B cell (primary cell): ENCODE results near the gene PXK. TPM values are rescaled to one million over a fixed set of nuclear protein-coding genes. Genes with fewer than 3 reads are reported as not detected.
A peak's percentile ranks its signal among the peaks of the same experiment; 100 is the strongest.

Experiments used
- ATAC-seq: fragments of 200-7000 bp; cut with Tn5 transposase; one replicate; pipeline ENCODE4 v1.10.0; 2021; ENCODE audit warnings: low read depth, mild to moderate bottlenecking, moderate number of reproducible peaks, moderate library complexity
- CTCF ChIA-PET: fragments of 350-600 bp; sonication (Branson Sonifier 250); formaldehyde crosslinking; loops from one replicate; lab custom pipeline; 2021; ENCODE audit warnings: antibody characterized with exemption, inconsistent platforms; lab: Charles Lee
- POLR2A ChIA-PET: fragments of 350-600 bp; sonication (Branson Sonifier 250); formaldehyde crosslinking; loops from one replicate; lab custom pipeline; 2021; ENCODE audit warnings: antibody characterized with exemption; lab: Charles Lee
- DNase-seq: peaks from one replicate; pipeline ENCODE4 v3.0.0; 2013
- H2AFZ ChIP-seq: 2 replicates; pipeline ENCODE4 v1.6.1; 2012; ENCODE audit warnings: mild to moderate bottlenecking, low read depth, low read length; ENCODE audit not compliant: insufficient read depth, poor library complexity, severe bottlenecking
- H3K27ac ChIP-seq, 2 donors: 1 replicate in 1 of 2; 2 replicates in 1 of 2; pipeline ENCODE4 v1.5.1; 2012 to 2013; ENCODE audit warnings: low read length in 2 of 2, mild to moderate bottlenecking in 2 of 2, moderate library complexity in 1 of 2
- H3K27me3 ChIP-seq, 4 experiments: fragments of 200-600 bp in 1 of 4; sonication (generic) in 1 of 4; replicated peaks in 1 of 4; 1 replicate in 2 of 4; 2 replicates in 2 of 4; pipeline versions ENCODE4 v1.6.1 to v1.7.0; 2013 to 2016; ENCODE audit warnings: low read length in 3 of 4, mild to moderate bottlenecking in 2 of 4, mixed read lengths in 1 of 4, moderate library complexity in 1 of 4; ENCODE audit not compliant: insufficient read depth in 4 of 4, control insufficient read depth in 3 of 4; ENCODE audit errors: control extremely low read depth in 1 of 4
- H3K36me3 ChIP-seq, 2 experiments: replicated peaks in 1 of 2; 1 replicate in 1 of 2; 2 replicates in 1 of 2; pipeline versions ENCODE4 v1.6.1 to v1.7.1; 2013; ENCODE audit warnings: low read length in 1 of 2; ENCODE audit not compliant: insufficient read depth in 2 of 2, control insufficient read depth in 1 of 2; ENCODE audit errors: control extremely low read depth in 1 of 2, extremely low read depth in 1 of 2
- H3K4me1 ChIP-seq, 2 donors: fragments of 200-600 bp in 1 of 2; sonication (generic) in 1 of 2; 1 replicate in 1 of 2; 2 replicates in 1 of 2; pipeline versions ENCODE4 v1.5.1 to v1.6.1; 2013 to 2017; ENCODE audit warnings: low read length in 2 of 2; ENCODE audit not compliant: control insufficient read depth in 2 of 2, insufficient read depth in 2 of 2
- H3K4me2 ChIP-seq: replicated peaks from 2 replicates; pipeline ENCODE3; 2012; ENCODE audit warnings: mild to moderate bottlenecking, low read depth, low read length; ENCODE audit not compliant: poor library complexity, severe bottlenecking
- H3K4me3 ChIP-seq, 5 experiments: fragments of 200-600 bp in 1 of 5; sonication (generic) in 1 of 5; 1 replicate in 3 of 5; 2 replicates in 2 of 5; pipeline versions ENCODE4 v1.5.1 to v1.7.0; 2011 to 2016; ENCODE audit warnings: low read length in 4 of 5, mild to moderate bottlenecking in 4 of 5, low read depth in 2 of 5, control low read depth in 1 of 5, moderate library complexity in 1 of 5; ENCODE audit not compliant: insufficient read depth in 1 of 5; ENCODE audit errors: control extremely low read depth in 1 of 5, extremely low read depth in 1 of 5
- H3K79me2 ChIP-seq: fragments of 200-600 bp; sonication (generic); one replicate; pipeline ENCODE4 v1.6.0; 2016; ENCODE audit warnings: low read length; ENCODE audit not compliant: control insufficient read depth, insufficient read depth
- H3K9ac ChIP-seq: fragments of 200-600 bp; sonication (generic); 2 replicates; pipeline ENCODE4 v1.6.1; 2017; ENCODE audit warnings: mild to moderate bottlenecking, low read length, moderate library complexity
- H3K9me3 ChIP-seq, 3 donors: one replicate each; pipeline versions ENCODE4 v1.6.1 to v1.7.1; 2013; ENCODE audit warnings: low read length in 2 of 3; ENCODE audit not compliant: control insufficient read depth in 2 of 3, insufficient read depth in 1 of 3; ENCODE audit errors: control extremely low read depth in 1 of 3
- H4K20me1 ChIP-seq: 2 replicates; pipeline ENCODE4 v1.6.0; 2012; ENCODE audit warnings: mild to moderate bottlenecking, low read length; ENCODE audit not compliant: insufficient read depth, control insufficient read depth, poor library complexity, severe bottlenecking
- H3K27ac Mint-ChIP-seq: one replicate; pipeline ENCODE4 v1.8.0; 2021; ENCODE audit warnings: mixed read lengths
- H3K27me3 Mint-ChIP-seq: one replicate; pipeline ENCODE4 v1.8.0; 2021; ENCODE audit warnings: mixed read lengths
- H3K4me1 Mint-ChIP-seq: one replicate; pipeline ENCODE4 v1.8.0; 2021; ENCODE audit warnings: mixed read lengths
- H3K4me3 Mint-ChIP-seq: one replicate; pipeline ENCODE4 v1.8.0; 2021; ENCODE audit warnings: mixed read lengths
- H3K9me3 Mint-ChIP-seq: one replicate; pipeline ENCODE4 v1.8.0; 2022; ENCODE audit warnings: mixed read lengths; ENCODE audit not compliant: insufficient read depth
- CTCF ChIP-seq: fragments of 200-600 bp; IDR thresholded peaks from one replicate; pipeline ENCODE4 v1.8.0; 2022; ENCODE audit warnings: antibody characterized with exemption, mild to moderate bottlenecking
- EZH2 ChIP-seq: IDR thresholded peaks from 2 replicates; pipeline ENCODE4 v1.6.1; 2012; ENCODE audit warnings: borderline replicate concordance, low read depth, mild to moderate bottlenecking, moderate library complexity, low read length; ENCODE audit not compliant: insufficient read depth, poor library complexity, severe bottlenecking
- WGBS: methylation state at CpG from one replicate; pipeline ENCODE4 v1.1.5; 2013; ENCODE audit warnings: missing lambda C conversion rate; ENCODE audit not compliant: insufficient coverage; 5-methylcytosine and 5-hydroxymethylcytosine counted together
- intact Hi-C: fragments of 100-400 bp; cut with micrococcal nuclease; formaldehyde crosslinking; loops from one replicate; pipeline ENCODE4 v1.10.0; 2022
- polyA plus RNA-seq: library from polyadenylated mRNA; depleted of rRNA; stranded (reverse); fragments of >200 nt; gene quantifications from 2 replicates; pipeline ENCODE4 v1.2.3, GENCODE V29; 2012
- total RNA-seq, 2 donors: library from RNA; stranded (reverse); fragments of 120-200 nt in 1 of 2; gene quantifications; 1 replicate in 1 of 2; 2 replicates in 1 of 2; pipeline versions ENCODE4 v1.2.3 to v1.2.4, GENCODE V29; 2013 to 2022

The PXK gene
- total and polyA plus RNA-seq, 2 donors (not counting 1 experiment from before 2014, with no cell fraction given), result 46.8 to 104 TPM

GRCh38 chr3:58346368-58346767, 13.7 kb downstream of the PXK start:
- Histone ChIP-seq H3K36me3 (peaks cover 0 to 20% of the 10 kb centered on the region in 2 experiments), H3K27me3 (no peaks in the 10 kb centered on the region), H3K79me2 (peaks cover 77% of the 10 kb centered on the region), H2AFZ (no peak overlapping the region), H3K9ac (no peak overlapping the region), H3K27ac (peak overlapping the region; percentile 19 to 57), H3K4me3 (no peak overlapping the region), H3K4me2 (peak overlapping the region; percentile 27), H4K20me1 (no peaks in the 10 kb centered on the region), H3K9me3 (peaks cover 0 to 6% (median 0%) of the 10 kb centered on the region in 3 donors), H3K4me1 (peaks cover 86 to 89% of the 10 kb centered on the region in 2 donors)
- H3K4me1 Mint-ChIP-seq, result peaks cover 82% of the 10 kb centered on the region
- WGBS, result no CpG with 5 or more reads among the region's 2 CpGs
- no peak for ATAC-seq
- intact Hi-C loops, result no loop called here
- TF ChIP-seq EZH2 (no peak), CTCF (no peak)
- no peaks in the 10 kb centered on the region for H3K9me3 Mint-ChIP-seq
- ChIA-PET CTCF (interaction anchor here (1.0 to 15.0 kb wide), 2 partner anchors 8 to 9 kb away, joined by 3 to 349 read pairs; partner anchors contain the start of gene PXK), POLR2A (interaction anchor here (0.7 to 2.2 kb wide), 2 partner anchors 12 to 14 kb away, joined by 3 to 10 read pairs; no protein-coding TSS in a partner anchor)
- DNase-seq, result no peak
- peak overlapping the region; percentile 88 for H3K27ac Mint-ChIP-seq
- peak overlapping the region; percentile 51 for H3K4me3 Mint-ChIP-seq
- H3K27me3 Mint-ChIP-seq, result no peaks in the 10 kb centered on the region

- peaks cover 87% of the 10 kb centered on the region for H3K4me1 Mint-ChIP-seq
- Histone ChIP-seq H3K4me3 (peak overlapping the region in 1 of 5 experiments; percentile 15), H3K9me3 (peaks cover 0 to 9% (median 0%) of the 10 kb centered on the region in 3 donors), H3K79me2 (peaks cover 77% of the 10 kb centered on the region), H3K9ac (peak overlapping the region; percentile 26), H3K4me2 (peak overlapping the region; percentile 39), H3K27ac (peak overlapping the region; percentile 78 to 80), H3K36me3 (peaks cover 0 to 22% of the 10 kb centered on the region in 2 experiments), H3K4me1 (peaks cover 89 to 90% of the 10 kb centered on the region in 2 donors), H4K20me1 (no peaks in the 10 kb centered on the region), H2AFZ (no peak overlapping the region), H3K27me3 (no peaks in the 10 kb centered on the region)
- H3K27me3 Mint-ChIP-seq, result no peaks in the 10 kb centered on the region
- no peak for DNase-seq
- no peak for ATAC-seq
- WGBS, result no CpG with 5 or more reads among the region's 7 CpGs
- peak overlapping the region; percentile 92 for H3K27ac Mint-ChIP-seq
- no peaks in the 10 kb centered on the region for H3K9me3 Mint-ChIP-seq
- intact Hi-C loops, result loop anchor here (1.0 kb wide), 1 partner anchor 7 kb away; no protein-coding TSS in a partner anchor
- peak overlapping the region; percentile 69 for H3K4me3 Mint-ChIP-seq
- TF ChIP-seq EZH2, result no peak
- no peak for TF ChIP-seq CTCF
- POLR2A ChIA-PET, result interaction anchor here (0.7 to 1.5 kb wide), 3 partner anchors 8 to 13 kb away, joined by 3 to 4 read pairs (median 3); no protein-coding TSS in a partner anchor
- CTCF ChIA-PET, result interaction anchor here (1.6 to 15.0 kb wide), 4 partner anchors 11 to 143 kb away, joined by 4 to 349 read pairs (median 10); partner anchors contain the start of genes HTD2, KCTD6, PXK and RPP14
Observed at GRCh38 chr3:58347984-58348383, 15.3 kb downstream of the PXK start.
